ENCODE data around the gene SIGLEC7. TPM values are rescaled to one million over a fixed set of nuclear protein-coding genes. Genes with fewer than 3 reads are reported as not detected.

Gene SIGLEC7
- total RNA-seq, 1 donor from 2014 or later: not detected

DNA sequence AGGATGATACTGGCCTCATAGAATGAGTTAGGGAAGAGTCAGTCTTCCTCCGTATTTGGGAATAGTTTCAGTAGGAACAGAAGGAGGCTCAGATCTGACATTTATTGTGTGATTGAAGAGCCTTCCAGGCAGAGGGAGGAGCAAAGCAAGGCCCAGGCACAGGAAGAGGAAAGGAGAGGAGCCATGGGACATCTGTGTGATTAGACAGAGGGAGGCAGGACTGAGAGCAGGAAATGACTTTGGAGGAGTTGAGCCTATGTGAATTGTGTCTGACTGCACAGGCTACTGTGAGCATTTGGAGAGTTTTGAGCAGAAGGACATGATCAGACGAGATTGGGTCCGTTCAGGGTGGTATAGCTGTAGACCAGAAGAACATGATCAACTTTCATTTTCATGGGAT is 8.5 kb downstream of the SIGLEC7 start:
- H3K9ac ChIP-seq (ENCODE audit: low read length): no peak overlapping the region
- Mint-ChIP-seq H3K4me3 (ENCODE audit: unreplicated experiment) (no peak overlapping the region), H3K4me1 (ENCODE audit: low read depth, unreplicated experiment) (no peaks in the 10 kb centered on the region), H3K27me3 (ENCODE audit: low read depth, unreplicated experiment) (peaks cover 36% of the 10 kb centered on the region), H3K9me3 (ENCODE audit: unreplicated experiment) (peaks cover 2% of the 10 kb centered on the region), H3K36me3 (ENCODE audit: low read depth, unreplicated experiment) (no peaks in the 10 kb centered on the region), H3K27ac (ENCODE audit: unreplicated experiment) (no peak overlapping the region)
- H3K36me3 ChIP-seq (ENCODE audit: insufficient read depth, low read length): no peaks in the 10 kb centered on the region
- H3K4me3 ChIP-seq (ENCODE audit: insufficient read depth, low read depth, low read length): no peak overlapping the region
- no peaks in the 10 kb centered on the region for H3K4me1 ChIP-seq (ENCODE audit: insufficient read depth, low read length)
- H3K79me2 ChIP-seq (ENCODE audit: insufficient read depth, low read length): no peaks in the 10 kb centered on the region
- TF ChIP-seq EZH2 (IDR thresholded peaks at IDR 0.05; ENCODE audit: insufficient read depth, low read length) (no peak), CTCF (IDR thresholded peaks at IDR 0.05; ENCODE audit: insufficient read depth, low read depth, low read length) (no peak)
- no peaks in the 10 kb centered on the region for H3K27me3 ChIP-seq (ENCODE audit: insufficient read depth, low read length)
- no peaks in the 10 kb centered on the region for H4K20me1 ChIP-seq (ENCODE audit: insufficient read depth, low read length)
- FAIRE-seq: no peak
- H3K27ac ChIP-seq (ENCODE audit: low read depth, low read length): no peak overlapping the region
- no peak for DNase-seq (ENCODE audit: low read depth)
- no peak overlapping the region for H2AFZ ChIP-seq (ENCODE audit: low read depth, low read length)
- peaks cover 2% of the 10 kb centered on the region for H3K9me3 ChIP-seq (ENCODE audit: insufficient read depth, low read depth, low read length)
- no peak overlapping the region for H3K4me2 ChIP-seq (ENCODE audit: low read length)

- peaks cover 2% of the 10 kb centered on the region for H3K9me3 ChIP-seq (ENCODE audit: insufficient read depth, low read depth, low read length)
- no peak overlapping the region for H3K4me2 ChIP-seq (ENCODE audit: low read length)
- H3K27me3 ChIP-seq (ENCODE audit: insufficient read depth, low read length): no peaks in the 10 kb centered on the region
- no peak overlapping the region for H3K4me3 ChIP-seq (ENCODE audit: insufficient read depth, low read depth, low read length)
- H3K9ac ChIP-seq (ENCODE audit: low read length): no peak overlapping the region
- Mint-ChIP-seq H3K36me3 (ENCODE audit: low read depth, unreplicated experiment) (no peaks in the 10 kb centered on the region), H3K27ac (ENCODE audit: unreplicated experiment) (no peak overlapping the region), H3K9me3 (ENCODE audit: unreplicated experiment) (no peaks in the 10 kb centered on the region), H3K4me3 (ENCODE audit: unreplicated experiment) (no peak overlapping the region), H3K27me3 (ENCODE audit: low read depth, unreplicated experiment) (peaks cover 26% of the 10 kb centered on the region), H3K4me1 (ENCODE audit: low read depth, unreplicated experiment) (no peaks in the 10 kb centered on the region)
- H3K79me2 ChIP-seq (ENCODE audit: insufficient read depth, low read length): no peaks in the 10 kb centered on the region
- DNase-seq (ENCODE audit: low read depth) (no peak), FAIRE-seq (no peak)
- H4K20me1 ChIP-seq (ENCODE audit: insufficient read depth, low read length): no peaks in the 10 kb centered on the region
- no peaks in the 10 kb centered on the region for H3K4me1 ChIP-seq (ENCODE audit: insufficient read depth, low read length)
- H3K36me3 ChIP-seq (ENCODE audit: insufficient read depth, low read length): no peaks in the 10 kb centered on the region
- TF ChIP-seq CTCF (IDR thresholded peaks at IDR 0.05; ENCODE audit: insufficient read depth, low read depth, low read length) (no peak), EZH2 (IDR thresholded peaks at IDR 0.05; ENCODE audit: insufficient read depth, low read length) (no peak)
- no peak overlapping the region for H3K27ac ChIP-seq (ENCODE audit: low read depth, low read length)
- H2AFZ ChIP-seq (ENCODE audit: low read depth, low read length): no peak overlapping the region
Measured at GRCh38 chr19:51156710-51157109, 14.6 kb downstream of the SIGLEC7 start.

GRCh38 chr19:51157265-51157664 is 15.2 kb downstream of the SIGLEC7 start:
- Histone ChIP-seq H3K9ac (ENCODE audit: low read length) (no peak overlapping the region), H3K79me2 (ENCODE audit: insufficient read depth, low read length) (no peaks in the 10 kb centered on the region), H3K9me3 (ENCODE audit: insufficient read depth, low read depth, low read length) (peaks cover 2% of the 10 kb centered on the region), H3K27me3 (ENCODE audit: insufficient read depth, low read length) (no peaks in the 10 kb centered on the region), H3K4me1 (ENCODE audit: insufficient read depth, low read length) (no peaks in the 10 kb centered on the region), H3K4me2 (ENCODE audit: low read length) (no peak overlapping the region), H4K20me1 (ENCODE audit: insufficient read depth, low read length) (no peaks in the 10 kb centered on the region), H2AFZ (ENCODE audit: low read depth, low read length) (no peak overlapping the region), H3K4me3 (ENCODE audit: insufficient read depth, low read depth, low read length) (no peak overlapping the region), H3K36me3 (ENCODE audit: insufficient read depth, low read length) (no peaks in the 10 kb centered on the region), H3K27ac (ENCODE audit: low read depth, low read length) (no peak overlapping the region)
- Mint-ChIP-seq H3K27me3 (ENCODE audit: low read depth, unreplicated experiment) (peaks cover 22% of the 10 kb centered on the region), H3K27ac (ENCODE audit: unreplicated experiment) (no peak overlapping the region), H3K9me3 (ENCODE audit: unreplicated experiment) (no peaks in the 10 kb centered on the region), H3K4me1 (ENCODE audit: low read depth, unreplicated experiment) (no peaks in the 10 kb centered on the region), H3K36me3 (ENCODE audit: low read depth, unreplicated experiment) (no peaks in the 10 kb centered on the region), H3K4me3 (ENCODE audit: unreplicated experiment) (no peak overlapping the region)
- DNase-seq (ENCODE audit: low read depth) (no peak), FAIRE-seq (no peak)
- TF ChIP-seq EZH2 (IDR thresholded peaks at IDR 0.05; ENCODE audit: insufficient read depth, low read length): no peak
- no peak for TF ChIP-seq CTCF (IDR thresholded peaks at IDR 0.05; ENCODE audit: insufficient read depth, low read depth, low read length)

Data from astrocyte (in vitro differentiated cells and primary cell).